ENCODE data around the gene TXNIP.

Gene TXNIP

GRCh38 chr1:145983960-145984830 is 12.2 kb downstream of the TXNIP start:
- DNase-seq, result no peak

GRCh38 chr1:145983206-145983675 is 13.1 kb downstream of the TXNIP start:
- no peak for DNase-seq

GRCh38 chr1:145982010-145982723 is 14.2 kb downstream of the TXNIP start:
- DNase-seq, result no peak

GRCh38 chr1:145980457-145980994 is 15.9 kb downstream of the TXNIP start:
- DNase-seq, result no peak

GRCh38 chr1:145979746-145980456 is 16.5 kb downstream of the TXNIP start:
- DNase-seq, result no peak

GRCh38 chr1:145978854-145979745 is 17.3 kb downstream of the TXNIP start:
- DNase-seq, result peak; percentile 97 to 99

GRCh38 chr1:145978471-145978853 is 17.9 kb downstream of the TXNIP start:
- DNase-seq, result no peak

GRCh38 chr1:145977486-145978470 is 18.6 kb downstream of the TXNIP start:
- DNase-seq, result peak; percentile 38 to 62

GRCh38 chr1:145977016-145977415 is 19.4 kb downstream of the TXNIP start:
- no peak for DNase-seq

GRCh38 chr1:145975216-145975615 is 21.2 kb downstream of the TXNIP start:
- DNase-seq, result no peak

GRCh38 chr1:145974721-145975120 is 21.7 kb downstream of the TXNIP start:
- no peak for DNase-seq

GRCh38 chr1:145972580-145972979 is 23.8 kb downstream of the TXNIP start:
- no peak for DNase-seq

GRCh38 chr1:145967288-145967687 is 29.1 kb downstream of the TXNIP start:
- DNase-seq, result no peak

- DNase-seq, result no peak
Observed at GRCh38 chr1:145965119-145965744, 31.1 kb downstream of the TXNIP start.

- peak; percentile 91 for DNase-seq
Observed at GRCh38 chr1:145964328-145965118, 31.9 kb downstream of the TXNIP start, which contains the start of the genes ANKRD34A and POLR3GL. Gene ANKRD34A, minus strand, starts transcription at chr1:145964575. Its CDS starts 2,816 bp downstream, at chr1:145961759. Gene POLR3GL, plus strand, starts transcription at chr1:145964690. Its CDS starts 10,176 bp downstream, at chr1:145974866.

GRCh38 chr1:145963265-145964019 is 32.9 kb downstream of the TXNIP start:
- peak; percentile 23 to 36 for DNase-seq

GRCh38 chr1:145962157-145963102 is 33.9 kb downstream of the TXNIP start:
- peak; percentile 38 to 53 for DNase-seq
